Calu3 (cell line): ENCODE measurements around the gene FAHD2A. TPM values are rescaled to one million over a fixed set of nuclear protein-coding genes. Genes with fewer than 3 reads are reported as not detected.
"Not testable (repeated sequence)": the region's sequence is repeated elsewhere in the genome, so short reads cannot be mapped to it uniquely, and the experiment has no call there.

ENCODE experiments used
- BruUV-seq: library from RNA; stranded (reverse); fragments of 400-500 nt; replicated peaks from 2 replicates; lab custom pipeline; 2021; lab: Mats Ljungman, UMichigan
- CTCF ChIA-PET: fragments of 300-600 bp; sonication (Branson Sonifier 250); formaldehyde crosslinking; loops from one replicate; lab custom pipeline; 2022; ENCODE audit warnings: antibody characterized with exemption; lab: Charles Lee
- DNase-seq: peaks from one replicate; pipeline ENCODE4 v3.0.0; 2022
- H3K27ac Mint-ChIP-seq: one replicate; pipeline ENCODE4 v1.8.0; 2022; ENCODE audit warnings: mixed read lengths; ENCODE audit not compliant: unreplicated experiment
- H3K27me3 Mint-ChIP-seq: one replicate; pipeline ENCODE4 v1.8.0; 2022; ENCODE audit warnings: mixed read lengths; ENCODE audit not compliant: unreplicated experiment
- H3K36me3 Mint-ChIP-seq: one replicate; pipeline ENCODE4 v1.8.0; 2022; ENCODE audit warnings: mild to moderate bottlenecking, moderate library complexity, mixed read lengths; ENCODE audit not compliant: insufficient read depth, unreplicated experiment
- H3K4me1 Mint-ChIP-seq: one replicate; pipeline ENCODE4 v1.8.0; 2022; ENCODE audit warnings: mild to moderate bottlenecking, low read depth, mixed read lengths; ENCODE audit not compliant: unreplicated experiment
- H3K4me3 Mint-ChIP-seq: one replicate; pipeline ENCODE4 v1.8.0; 2022; ENCODE audit warnings: mild to moderate bottlenecking, low read depth, moderate library complexity, mixed read lengths; ENCODE audit not compliant: unreplicated experiment
- H3K9me3 Mint-ChIP-seq: one replicate; pipeline ENCODE4 v1.8.0; 2022; ENCODE audit warnings: low read depth, mixed read lengths; ENCODE audit not compliant: unreplicated experiment
- intact Hi-C: fragments of 100-400 bp; cut with micrococcal nuclease; formaldehyde crosslinking; loops from one replicate; pipeline ENCODE4 v1.10.0; 2022; ENCODE audit not compliant: unreplicated experiment
- total RNA-seq: library from RNA; stranded (reverse); gene quantifications from 2 replicates; pipeline ENCODE4 v1.2.3, GENCODE V29; 2022

Gene FAHD2A
- total RNA-seq, 1 experiment from 2014 or later: 29.1 TPM

DNA sequence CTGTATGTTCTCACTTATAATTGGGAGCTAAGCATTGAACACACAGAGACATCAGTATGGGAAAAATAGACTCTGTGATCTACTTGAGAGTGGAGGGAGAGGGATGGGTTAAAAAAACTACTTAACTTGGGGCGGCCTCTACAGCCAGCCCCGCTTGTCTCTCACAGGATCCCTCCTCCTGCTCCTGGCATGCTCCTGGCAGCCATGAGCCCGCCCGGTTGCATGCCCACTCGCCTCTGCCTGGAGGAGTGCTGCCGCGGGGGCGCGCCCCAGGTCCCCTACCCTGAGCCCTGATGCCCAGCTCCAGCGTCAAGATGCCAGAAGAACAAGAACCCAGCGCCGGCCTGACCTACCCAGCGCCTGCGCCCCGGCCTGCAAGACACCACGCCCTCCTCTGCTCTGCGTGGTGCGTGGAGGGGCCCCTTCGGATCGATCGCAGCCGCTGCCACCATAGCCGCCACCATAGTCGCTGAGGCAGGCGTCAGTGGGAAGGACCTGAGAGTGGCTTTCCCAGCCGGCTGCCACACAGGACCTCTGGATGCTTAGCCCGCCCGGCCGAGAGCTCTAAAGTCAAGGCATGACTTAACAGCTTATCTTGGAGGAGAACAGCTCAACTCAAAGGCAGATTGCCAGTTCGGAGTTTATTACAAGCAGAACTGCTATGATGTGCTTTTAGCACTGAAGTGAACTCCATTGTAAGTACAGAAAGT, 32.8 kb downstream of the FAHD2A start:
- peaks cover 10% of the 10 kb centered on the region for H3K4me1 Mint-ChIP-seq
- H3K27me3 Mint-ChIP-seq, CTCF ChIA-PET, H3K27ac Mint-ChIP-seq, DNase-seq, H3K36me3 Mint-ChIP-seq, BruUV-seq, intact Hi-C loops, H3K9me3 Mint-ChIP-seq, H3K4me3 Mint-ChIP-seq: not testable (repeated sequence)

DNA sequence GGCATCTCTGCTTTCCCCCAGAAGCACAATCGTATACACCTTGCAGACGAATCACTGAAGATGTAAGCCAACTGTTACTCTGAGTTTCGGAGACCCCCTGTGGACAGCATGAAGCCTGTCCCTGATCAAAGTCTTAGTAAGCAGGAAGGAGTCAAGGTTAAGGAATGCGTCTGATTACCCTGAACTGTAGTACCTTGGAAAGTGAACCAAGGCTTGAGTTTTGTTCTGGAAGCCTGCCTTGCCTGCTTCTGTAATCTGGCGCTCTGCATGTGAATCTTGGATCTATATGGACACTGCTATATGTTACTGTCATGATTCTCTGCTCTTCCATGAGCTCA, 33.3 kb downstream of the FAHD2A start:
- H3K9me3 Mint-ChIP-seq, H3K4me1 Mint-ChIP-seq, BruUV-seq, H3K27ac Mint-ChIP-seq, intact Hi-C loops, H3K4me3 Mint-ChIP-seq, DNase-seq, CTCF ChIA-PET, H3K36me3 Mint-ChIP-seq, H3K27me3 Mint-ChIP-seq: not testable (repeated sequence)

DNA sequence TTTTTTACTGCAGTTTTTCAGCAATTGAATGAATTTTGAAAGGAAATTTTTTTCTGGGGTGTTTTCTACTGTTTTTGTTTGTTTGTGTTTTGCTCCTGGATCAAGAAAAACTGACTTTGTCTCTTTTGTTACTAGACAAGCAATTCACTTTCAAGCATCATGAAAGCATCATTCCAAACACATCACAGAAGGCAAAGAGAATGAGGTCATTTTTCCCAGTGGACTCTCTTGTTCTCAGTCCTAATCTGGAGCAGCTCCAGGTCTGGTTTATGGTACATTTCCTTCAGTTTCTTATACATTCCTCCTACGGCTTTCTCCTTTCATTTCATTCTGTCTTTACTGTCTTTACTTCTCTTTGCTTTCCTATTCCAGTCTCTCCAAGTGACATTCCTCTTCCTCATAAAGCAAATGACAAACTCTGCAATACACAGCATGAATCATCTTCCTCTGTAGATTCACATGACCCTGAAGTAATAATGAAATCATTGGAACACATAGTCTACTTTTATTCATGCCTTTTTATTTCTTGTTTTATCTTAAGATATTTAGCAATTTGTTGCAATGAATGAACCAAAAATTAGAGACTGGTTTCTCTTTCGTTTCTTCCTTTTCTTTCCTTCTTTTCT, 40.1 kb downstream of the FAHD2A start:
- H3K36me3 Mint-ChIP-seq, H3K4me3 Mint-ChIP-seq, BruUV-seq, H3K27me3 Mint-ChIP-seq, H3K4me1 Mint-ChIP-seq, CTCF ChIA-PET, intact Hi-C loops, H3K27ac Mint-ChIP-seq, DNase-seq, H3K9me3 Mint-ChIP-seq: not testable (repeated sequence)

DNA sequence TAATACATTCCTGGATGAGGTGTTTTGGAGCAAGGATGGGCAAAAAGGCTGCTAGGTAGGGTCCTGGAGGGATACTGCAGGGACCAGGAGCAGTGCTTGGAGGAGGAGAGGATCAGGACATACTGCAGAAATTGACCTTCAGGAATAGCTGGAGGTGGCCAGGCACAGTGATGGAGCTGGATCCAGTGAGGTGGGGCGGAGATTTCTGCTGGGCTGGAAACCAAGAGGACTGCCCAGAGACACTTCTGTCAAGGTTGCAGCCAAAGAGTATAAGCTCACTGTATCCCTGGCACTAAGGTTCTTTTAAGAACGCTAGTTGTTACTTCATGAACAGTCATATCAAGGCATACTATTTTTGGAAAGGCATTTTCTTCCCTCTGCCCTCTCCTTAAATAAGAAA, 42.8 kb downstream of the FAHD2A start:
- H3K27ac Mint-ChIP-seq, H3K4me3 Mint-ChIP-seq, H3K4me1 Mint-ChIP-seq, H3K36me3 Mint-ChIP-seq, H3K9me3 Mint-ChIP-seq, BruUV-seq, DNase-seq, intact Hi-C loops, CTCF ChIA-PET, H3K27me3 Mint-ChIP-seq: not testable (repeated sequence)

DNA sequence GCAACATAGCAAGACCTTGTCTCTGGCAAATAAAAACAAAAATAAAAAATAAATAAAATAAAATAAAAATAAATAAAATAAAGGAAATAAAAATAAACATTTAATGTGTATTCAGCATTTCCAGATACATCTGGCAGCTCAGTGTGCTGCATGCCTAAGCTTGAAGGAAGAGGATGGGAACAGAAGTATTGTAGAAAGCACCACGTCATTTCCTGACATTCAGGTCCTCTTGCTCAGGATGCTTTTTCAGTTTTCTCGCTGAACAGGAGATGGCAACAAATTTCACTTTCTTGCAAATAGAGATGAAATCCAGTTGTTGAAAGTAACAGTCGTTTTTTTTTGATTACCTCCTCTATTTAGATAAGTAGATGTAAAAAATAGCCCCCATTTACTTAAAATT, 60.8 kb downstream of the FAHD2A start:
- CTCF ChIA-PET, H3K9me3 Mint-ChIP-seq, DNase-seq, H3K27ac Mint-ChIP-seq, BruUV-seq, H3K36me3 Mint-ChIP-seq, intact Hi-C loops, H3K27me3 Mint-ChIP-seq, H3K4me3 Mint-ChIP-seq, H3K4me1 Mint-ChIP-seq: not testable (repeated sequence)

Other genes with a start within 250 kb of the FAHD2A start
- 14.0 and 17.4 TPM in 2 replicates for gene ZNF514, start 242.9 kb upstream of the FAHD2A start, total RNA-seq
- 3.5 and 4.8 TPM in 2 replicates for gene ZNF2, start 236.9 kb upstream of the FAHD2A start, total RNA-seq
- 6.2 and 6.6 TPM in 2 replicates for gene ZNF892, start 195.2 kb upstream of the FAHD2A start, total RNA-seq
- 24.7 and 29.9 TPM in 2 replicates for gene PROM2, start 128.3 kb upstream of the FAHD2A start, total RNA-seq
- 1.1 and 2.1 TPM in 2 replicates for gene KCNIP3, start 105.4 kb upstream of the FAHD2A start, total RNA-seq
- not detected in 2 replicates for gene TRIM43B, start 82.0 kb downstream of the FAHD2A start, total RNA-seq
- gene TRIM43, start 189.3 kb downstream of the FAHD2A start, total RNA-seq: not detected in 2 replicates